Liver (tissue), 3 donors: Measurements from ENCODE around the gene TET2.

Source experiments
- ATF3 ChIP-seq: IDR thresholded peaks from 2 replicates; pipeline ENCODE4 v1.6.1; 2016; ENCODE audit warnings: antibody characterized with exemption
- CTCF ChIP-seq: fragments of 150-350 bp; IDR thresholded peaks from 2 replicates; pipeline ENCODE4 v1.5.1; 2017; ENCODE audit warnings: improper control_type of control experiment, low read depth, low read length; ENCODE audit not compliant: missing input control
- FOXA1 ChIP-seq: IDR thresholded peaks from 2 replicates; pipeline ENCODE4 v1.6.1; 2016; ENCODE audit warnings: antibody characterized with exemption
- GABPA ChIP-seq, 2 donors: IDR thresholded peaks in 1 of 2; conservative IDR thresholded peaks in 1 of 2; 2 replicates each; pipeline ENCODE4 v1.6.1; 2016; ENCODE audit warnings: antibody characterized with exemption in 2 of 2, mild to moderate bottlenecking in 1 of 2, moderate library complexity in 1 of 2
- HNF4A ChIP-seq, 2 donors: conservative IDR thresholded peaks; 2 replicates each; pipeline ENCODE4 v1.6.1; 2016; ENCODE audit warnings: antibody characterized with exemption in 2 of 2, mild to moderate bottlenecking in 2 of 2
- HNF4G ChIP-seq: IDR thresholded peaks from 2 replicates; pipeline ENCODE4 v1.6.1; 2016; ENCODE audit warnings: antibody characterized with exemption
- JUND ChIP-seq, 2 donors: IDR thresholded peaks; 2 replicates each; pipeline ENCODE4 v1.6.1; 2016; ENCODE audit warnings: antibody characterized with exemption in 2 of 2
- MAX ChIP-seq: IDR thresholded peaks from 2 replicates; pipeline ENCODE4 v1.6.1; 2016; ENCODE audit warnings: antibody characterized with exemption
- RAD21 ChIP-seq, 2 donors: IDR thresholded peaks; 2 replicates each; pipeline ENCODE4 v1.6.1; 2016; ENCODE audit warnings: antibody characterized with exemption in 2 of 2, mild to moderate bottlenecking in 2 of 2
- REST ChIP-seq: IDR thresholded peaks from 2 replicates; pipeline ENCODE4 v1.6.1; 2016; ENCODE audit warnings: antibody characterized with exemption, mild to moderate bottlenecking
- YY1 ChIP-seq: IDR thresholded peaks from 2 replicates; pipeline ENCODE4 v1.6.1; 2016; ENCODE audit warnings: antibody characterized with exemption, mild to moderate bottlenecking
- ZBTB33 ChIP-seq: IDR thresholded peaks from 2 replicates; pipeline ENCODE4 v1.6.1; 2016; ENCODE audit warnings: antibody characterized with exemption
- donor health status: healthy.
- donor health status: healthy.

GRCh38 chr4:105191621-105192210, 45.0 kb downstream of the TET2 start:
- TF ChIP-seq HNF4A (conservative IDR thresholded peaks at IDR 0.05) (no peak), CTCF (no peak), MAX (no peak), ZBTB33 (no peak), JUND (IDR thresholded peaks at IDR 0.05) (no peak), RAD21 (IDR thresholded peaks at IDR 0.05) (no peak), FOXA1 (no peak), YY1 (no peak), ATF3 (no peak), REST (no peak), HNF4G (no peak), GABPA (IDR thresholded peaks at IDR 0.05 in 1 of 2, conservative IDR thresholded peaks at IDR 0.05 in 1 of 2) (no peak)
